HG03378 (cell line): ENCODE results near the gene IFT25.

Experiments
- ATAC-seq: cut with Tn5 transposase; IDR thresholded peaks from one replicate; pipeline ENCODE4 v1.9.1; 2021; ENCODE audit warnings: mild to moderate bottlenecking, moderate library complexity; ENCODE audit not compliant: unreplicated experiment

IFT25 gene

DNA sequence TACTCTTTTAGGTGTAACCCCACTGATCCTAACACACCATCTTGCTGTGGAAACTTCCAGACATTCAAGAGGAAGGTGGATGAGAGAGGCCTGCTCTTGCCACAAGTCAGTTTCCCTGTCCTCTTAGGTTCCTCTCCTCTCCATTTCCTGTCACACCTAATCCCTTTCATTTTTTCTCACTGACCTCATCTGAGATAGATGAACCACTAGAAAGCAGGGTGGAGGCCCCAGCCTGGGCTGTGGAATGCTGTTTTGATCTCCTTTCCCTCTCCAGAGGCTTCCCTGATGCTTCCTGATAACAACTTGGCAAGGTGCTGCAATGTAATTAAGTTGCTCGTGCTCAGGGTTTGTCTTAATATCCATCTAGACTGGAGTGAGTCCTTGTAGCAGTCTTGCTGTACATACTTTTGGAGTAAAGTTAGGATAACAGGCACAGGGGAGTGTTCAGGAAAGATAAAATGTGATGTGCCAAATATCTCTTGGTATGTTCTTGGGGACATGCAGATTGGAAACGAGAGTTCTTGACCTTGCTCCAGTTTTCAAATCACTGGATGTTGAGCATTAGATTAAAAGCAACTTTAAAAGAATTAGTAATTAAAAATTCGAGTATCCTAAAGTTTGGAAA, 11.8 kb upstream of the IFT25 start:
- no peak for ATAC-seq

DNA sequence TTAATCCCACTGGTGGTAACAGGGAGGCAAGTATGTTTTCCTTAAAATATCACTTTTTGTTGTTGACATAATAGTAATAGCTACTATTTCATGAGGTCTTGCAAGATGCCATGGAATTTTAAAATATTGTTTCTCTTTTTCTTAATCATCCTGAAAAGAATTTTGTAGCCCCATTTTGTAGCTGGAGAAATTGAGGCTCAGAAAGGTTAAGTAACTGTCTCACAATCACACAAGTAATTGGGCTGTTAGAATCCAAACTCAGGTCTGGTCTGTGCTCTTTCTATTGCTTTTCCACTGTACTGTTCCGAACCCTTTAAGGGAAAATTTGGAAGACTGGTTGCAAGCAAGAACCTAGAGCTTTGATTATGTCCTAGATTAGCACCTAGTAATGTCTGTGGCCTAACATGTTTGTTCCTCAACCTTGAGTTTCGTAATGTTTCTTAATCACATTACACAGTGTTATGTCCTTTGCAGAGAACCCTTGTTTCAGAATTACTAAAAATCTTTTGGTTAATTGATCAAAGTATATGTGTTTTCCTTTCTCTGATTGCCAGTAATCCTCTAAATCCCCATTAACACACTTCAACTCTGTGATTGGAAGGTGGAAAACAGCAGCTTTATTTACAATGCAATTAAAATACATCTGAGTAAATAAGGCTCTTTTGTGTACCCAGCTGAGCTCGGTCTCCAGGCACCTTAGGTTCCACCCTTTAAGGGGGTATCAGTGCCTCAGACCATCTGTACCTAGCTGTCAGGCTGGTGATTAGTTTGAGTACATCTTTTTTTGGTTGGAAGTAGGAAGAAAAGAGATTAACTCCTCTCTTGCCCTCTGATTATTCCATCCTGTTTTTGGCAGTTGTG, 11.0 kb upstream of the IFT25 start:
- no peak for ATAC-seq

DNA sequence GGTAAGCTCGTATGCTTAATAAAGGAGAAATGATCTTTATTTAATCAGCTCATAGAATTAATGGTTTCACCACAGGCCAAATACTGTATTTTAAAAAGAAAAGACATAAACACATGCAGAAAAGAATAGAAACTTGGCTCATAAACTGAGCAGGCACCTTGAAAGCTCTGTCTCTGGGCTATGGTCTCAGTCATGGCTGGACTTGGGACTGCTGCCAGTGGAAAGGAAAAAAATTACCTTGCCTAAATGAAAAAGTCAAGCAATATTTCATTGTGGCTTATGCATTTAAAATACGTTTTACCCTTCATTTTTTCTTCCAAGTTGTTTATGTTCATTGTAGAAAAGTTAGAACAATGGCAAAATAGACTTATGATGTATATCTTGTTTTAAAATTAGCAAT, 8.6 kb upstream of the IFT25 start:
- no peak for ATAC-seq

DNA sequence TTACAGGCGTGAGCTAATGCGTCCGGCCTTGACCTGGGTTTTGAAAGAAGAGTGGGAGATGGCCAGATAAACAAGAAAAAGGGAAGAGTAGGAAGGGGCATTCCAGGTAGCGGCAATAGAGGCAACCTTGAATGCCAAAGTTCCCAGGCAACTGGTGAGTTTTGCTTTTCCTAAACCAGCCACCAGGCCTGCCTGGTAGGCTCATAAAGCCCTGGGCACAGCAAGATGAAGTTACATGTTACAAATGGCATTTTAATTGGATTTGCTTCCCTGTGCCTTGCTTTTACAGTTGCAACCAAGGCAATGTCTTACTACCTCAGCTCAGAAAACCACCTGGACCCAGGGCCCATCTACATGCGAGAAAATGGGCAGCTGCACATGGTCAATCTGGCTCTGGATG, 6.2 kb upstream of the IFT25 start:
- no peak for ATAC-seq

DNA sequence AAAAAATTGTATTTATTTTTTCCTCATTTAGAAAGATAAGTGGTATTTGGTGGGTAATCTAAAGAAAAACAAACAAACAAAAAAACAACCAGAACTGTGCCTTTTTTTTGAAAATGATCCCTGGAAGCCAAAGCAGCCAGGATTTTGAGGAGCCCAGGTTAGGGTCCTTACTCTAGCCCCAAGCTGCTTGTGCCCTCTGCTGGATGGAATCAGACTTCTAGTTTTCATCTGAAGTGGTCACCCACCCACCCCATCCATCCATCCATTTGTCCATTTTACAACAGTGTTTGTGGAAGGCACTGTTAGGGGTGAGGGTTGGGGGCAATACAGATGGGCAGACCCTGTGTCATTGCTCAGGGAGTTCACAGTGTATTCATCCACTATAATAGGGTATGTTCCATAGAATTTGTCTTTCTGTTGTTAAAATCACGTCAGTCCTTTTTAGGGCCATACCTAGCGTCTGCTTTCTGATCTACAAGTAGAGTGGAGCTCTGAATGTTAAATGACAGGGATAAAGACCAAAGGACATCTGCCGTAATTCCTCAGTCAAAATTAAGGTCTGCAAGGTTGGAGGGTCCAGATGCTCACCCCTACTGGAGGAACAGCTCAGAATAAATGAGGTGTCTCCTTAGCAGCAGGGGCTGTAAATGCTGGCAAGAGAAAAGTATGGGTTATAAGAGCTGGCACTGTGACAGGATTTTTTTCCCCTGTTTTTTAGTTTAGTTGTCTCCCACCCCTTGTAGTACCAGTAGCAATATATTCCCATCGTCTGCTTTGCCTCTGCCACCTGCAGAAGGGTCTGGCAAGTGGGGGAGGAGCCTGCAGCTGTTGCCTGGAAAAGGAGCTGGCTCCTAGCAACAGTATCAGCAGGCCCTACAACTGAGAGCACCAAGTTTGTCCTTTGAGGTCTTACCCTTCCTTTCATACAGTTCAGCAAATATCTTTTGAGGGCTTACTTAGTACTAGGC, 3.8 kb upstream of the IFT25 start:
- ATAC-seq: no peak

DNA sequence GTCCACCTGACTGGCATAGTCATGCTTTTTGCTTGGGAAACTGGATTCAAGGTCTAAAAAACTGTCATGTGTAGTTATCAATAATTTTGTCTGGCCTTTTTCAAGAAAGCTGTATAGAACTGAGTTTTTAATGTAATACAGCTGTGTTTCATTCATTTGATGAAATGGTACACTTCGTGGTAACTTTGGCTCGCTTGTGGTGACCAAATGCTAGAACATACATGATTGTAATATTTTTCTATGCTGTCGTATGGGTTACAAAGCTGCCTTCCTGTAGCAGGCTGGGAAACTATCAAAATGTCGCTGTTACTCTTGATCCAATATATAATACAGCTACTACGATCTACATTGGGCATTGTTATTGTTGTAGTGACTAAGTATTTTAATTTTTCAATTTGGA, 2.8 kb upstream of the IFT25 start:
- no peak for ATAC-seq

DNA sequence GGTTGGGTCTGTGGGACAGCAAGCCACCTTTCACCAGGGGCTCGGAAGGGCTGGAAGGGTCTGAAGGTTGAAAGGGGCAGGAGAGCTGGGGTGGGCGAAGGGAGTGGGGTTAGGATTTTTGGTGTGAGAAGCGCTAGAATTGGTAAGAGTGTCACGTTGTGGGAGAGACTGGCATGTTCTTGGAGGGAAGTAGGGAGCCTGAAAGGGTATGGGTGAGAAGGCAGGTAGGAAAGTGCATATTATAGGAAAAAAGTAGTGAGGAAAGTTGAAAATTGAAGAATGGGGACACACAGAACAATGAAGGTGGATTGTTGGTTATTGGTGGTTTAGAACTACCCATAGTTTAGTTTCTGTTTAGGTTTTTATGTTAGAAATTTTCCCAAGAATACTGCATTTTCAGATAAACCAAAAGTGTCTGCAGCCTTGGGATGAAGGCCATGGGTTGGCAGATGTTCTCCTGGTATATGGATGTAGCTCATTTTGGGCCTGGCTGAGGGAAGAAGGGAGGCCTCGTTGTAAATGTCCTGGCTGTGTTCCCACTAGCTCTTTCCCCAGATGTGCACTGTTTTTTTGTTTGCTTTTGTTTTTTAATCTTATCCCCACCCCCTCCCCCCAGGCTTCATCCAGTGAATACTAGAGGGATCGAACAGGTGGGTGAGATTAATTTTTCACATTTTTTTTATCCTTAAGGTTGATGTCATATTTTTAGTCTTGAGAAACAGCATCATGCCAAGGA, 1.8 kb upstream of the IFT25 start:
- ATAC-seq: no peak

DNA sequence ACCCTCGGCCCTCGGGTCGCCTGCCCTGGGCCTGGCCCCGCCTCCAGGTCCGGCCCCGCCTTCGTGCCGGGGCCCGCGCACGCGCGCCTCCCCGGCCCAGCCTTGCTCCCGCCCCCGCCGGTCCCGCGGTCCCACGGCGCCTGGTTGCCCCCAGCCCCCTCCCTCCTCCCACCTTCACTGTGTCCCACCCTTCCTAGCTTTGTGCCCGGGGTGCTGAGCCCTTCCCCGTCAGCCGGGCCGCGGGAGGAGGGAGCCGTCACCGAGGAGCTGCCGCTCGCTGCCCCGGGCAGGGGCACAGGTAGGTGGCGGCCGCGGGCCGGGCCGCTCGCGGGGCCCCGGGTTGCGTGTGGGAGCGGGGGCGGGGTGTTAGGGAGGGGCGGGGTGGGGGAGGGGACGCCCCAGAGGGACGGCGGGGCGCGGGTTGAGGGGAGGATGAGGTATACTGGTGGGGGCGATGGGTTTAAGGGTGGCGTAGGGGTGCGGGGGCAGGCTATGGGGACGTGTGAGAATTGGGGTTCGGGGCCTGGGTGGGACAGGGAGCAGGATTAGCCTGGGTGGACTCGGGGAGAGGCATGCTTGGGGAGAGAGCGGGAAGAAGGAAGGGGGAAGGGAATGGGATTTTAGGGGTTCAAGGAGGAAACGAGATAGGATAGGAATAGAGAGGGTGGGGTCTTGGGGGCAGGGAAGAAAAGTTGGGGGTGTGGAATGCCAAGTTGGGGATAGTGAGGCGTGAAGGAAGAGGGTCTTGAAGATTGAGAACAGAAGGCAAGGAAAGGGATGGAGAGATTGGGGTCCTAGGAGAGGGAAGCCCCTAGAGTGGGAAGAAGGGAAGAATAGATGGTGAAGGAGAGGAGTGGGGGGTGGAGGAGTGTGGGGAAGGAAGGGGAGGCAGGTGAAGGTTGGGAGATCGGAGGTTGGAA, 1.0 kb upstream of the IFT25 start, which contains the start of gene LRRC42:
Gene LRRC42 (plus strand): TSS at position 99 of the 920 bp plus-strand sequence. CDS start 5,650 bp downstream, outside the sequence.
- ATAC-seq: no peak

DNA sequence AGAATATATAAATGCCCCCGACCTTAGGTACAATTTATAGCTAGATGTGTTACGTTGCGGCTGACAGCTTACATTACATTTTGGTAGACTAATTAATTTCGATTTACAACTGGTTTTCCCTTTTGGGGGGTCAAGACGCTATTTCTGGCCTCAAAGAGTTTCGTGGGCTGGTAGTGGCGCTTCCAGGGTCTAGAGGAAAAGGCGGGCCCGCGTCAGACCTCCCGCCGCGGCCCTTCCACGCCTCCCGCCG, 391 bp downstream of the IFT25 start:
- no peak for ATAC-seq

DNA sequence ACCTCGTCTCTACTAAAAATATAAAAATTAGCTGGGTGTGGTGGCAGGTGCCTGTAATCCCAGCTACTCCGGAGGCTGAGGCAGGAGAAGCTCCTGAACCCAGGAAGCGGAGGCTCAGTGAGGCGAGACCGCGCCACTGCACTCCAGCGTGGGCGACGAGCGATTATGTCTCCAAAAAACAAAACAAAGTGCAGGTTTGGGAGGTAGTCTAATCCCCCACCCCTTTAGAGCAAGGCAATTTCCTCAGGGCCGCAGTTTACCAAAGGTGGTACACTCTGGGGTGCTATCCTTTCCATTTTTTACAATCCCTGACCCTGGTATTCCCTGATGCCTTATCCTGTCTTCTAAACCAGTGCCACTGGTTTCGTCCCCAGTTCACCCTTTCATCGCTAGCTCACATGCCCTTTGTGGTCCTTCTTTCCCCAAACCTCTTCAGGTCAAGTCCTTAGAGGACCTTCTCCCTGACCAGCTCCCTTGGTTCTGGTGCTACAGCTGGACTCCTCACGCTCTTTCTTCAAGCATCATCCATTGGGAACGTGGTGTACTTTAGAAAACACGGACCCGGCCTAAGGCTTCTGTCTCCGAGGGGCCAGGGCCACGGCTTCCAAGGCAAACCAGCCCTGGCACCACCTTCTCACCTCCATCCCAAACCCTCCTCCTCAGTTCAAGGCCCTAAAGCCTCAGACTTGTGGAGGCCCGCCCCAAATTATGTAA, 873 bp downstream of the IFT25 start:
- no peak for ATAC-seq

DNA sequence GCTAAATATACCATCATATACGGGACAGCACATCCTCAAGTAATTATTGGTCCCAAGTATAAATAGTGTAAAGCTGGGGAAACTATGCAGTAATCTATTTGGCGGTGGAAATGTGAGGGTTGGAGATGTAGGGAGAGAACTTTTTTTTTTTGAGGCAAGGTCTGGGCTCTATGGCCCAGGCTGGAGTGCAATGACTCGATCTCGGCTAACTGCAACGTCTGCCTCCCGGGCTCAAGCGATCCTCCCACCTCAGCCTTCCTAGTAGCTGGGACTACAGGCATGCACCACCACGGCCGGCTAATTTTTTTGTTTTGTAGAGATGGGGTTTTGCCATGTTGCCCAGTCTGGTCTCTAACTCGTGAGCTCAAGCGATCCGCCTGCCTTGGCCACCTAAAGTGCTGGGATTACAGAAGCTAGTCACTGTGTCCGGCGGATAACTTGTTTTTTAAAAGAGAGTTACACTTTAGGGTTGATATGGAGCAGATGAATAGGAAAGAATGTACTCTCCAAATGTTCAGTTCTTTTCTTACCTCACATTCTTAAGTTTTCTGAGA, 1.9 kb downstream of the IFT25 start:
- ATAC-seq: no peak

DNA sequence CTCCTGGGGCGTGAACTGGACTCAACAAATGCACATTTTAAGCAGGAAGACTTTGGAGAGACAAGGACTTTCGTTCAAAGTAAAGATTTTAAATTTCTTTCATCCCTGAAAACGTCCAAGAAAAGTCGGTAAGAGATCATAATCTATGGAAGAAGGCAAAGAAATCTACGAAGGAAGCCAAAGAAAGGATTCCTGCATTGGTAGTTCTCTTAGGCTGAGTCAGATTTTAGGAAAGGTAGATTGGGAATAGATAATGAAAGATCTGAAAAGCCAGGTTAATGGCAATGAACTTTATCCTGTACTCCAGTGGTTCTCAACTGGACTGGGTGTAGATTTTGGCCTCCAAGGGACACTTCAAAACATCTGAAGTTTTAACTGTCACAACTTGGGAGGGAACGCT, 2.4 kb downstream of the IFT25 start:
- ATAC-seq: no peak

DNA sequence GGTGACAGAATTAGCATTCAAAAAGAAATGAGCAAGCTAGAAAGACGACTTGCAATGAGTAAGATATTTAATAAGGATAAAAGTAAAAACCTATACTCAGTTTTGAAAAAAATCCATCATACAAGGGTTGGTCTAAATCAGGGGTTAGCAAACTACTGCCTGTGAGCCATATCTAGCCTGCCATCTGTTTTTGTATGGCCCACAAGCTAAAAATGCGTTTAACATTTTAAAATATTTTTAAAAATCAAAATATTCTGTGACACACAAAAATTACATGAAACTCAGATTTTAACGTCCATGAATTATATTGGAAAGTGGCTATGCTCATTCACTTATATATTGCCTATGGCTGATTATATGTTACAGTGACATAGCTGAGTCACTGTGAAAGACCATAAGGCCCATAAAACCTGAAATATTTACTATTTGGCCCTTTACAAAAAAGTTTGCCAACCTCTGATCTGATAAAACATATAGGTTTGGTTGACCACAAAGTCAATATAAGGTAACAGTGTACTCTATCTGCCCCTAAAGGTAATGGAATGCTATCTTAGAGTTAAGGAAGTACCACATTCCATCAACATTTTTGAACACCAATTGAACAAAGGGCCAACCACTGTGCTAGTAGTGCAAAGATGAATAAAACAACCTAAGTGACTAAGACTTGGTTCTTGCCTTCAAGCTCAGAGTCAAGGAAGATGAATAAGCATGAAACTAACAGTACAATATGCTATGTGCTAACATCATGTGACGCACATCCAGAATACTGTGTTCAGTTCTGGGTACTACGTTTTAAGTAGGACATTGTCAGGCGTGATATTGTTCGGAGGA, 3.2 kb downstream of the IFT25 start:
- ATAC-seq: no peak

DNA sequence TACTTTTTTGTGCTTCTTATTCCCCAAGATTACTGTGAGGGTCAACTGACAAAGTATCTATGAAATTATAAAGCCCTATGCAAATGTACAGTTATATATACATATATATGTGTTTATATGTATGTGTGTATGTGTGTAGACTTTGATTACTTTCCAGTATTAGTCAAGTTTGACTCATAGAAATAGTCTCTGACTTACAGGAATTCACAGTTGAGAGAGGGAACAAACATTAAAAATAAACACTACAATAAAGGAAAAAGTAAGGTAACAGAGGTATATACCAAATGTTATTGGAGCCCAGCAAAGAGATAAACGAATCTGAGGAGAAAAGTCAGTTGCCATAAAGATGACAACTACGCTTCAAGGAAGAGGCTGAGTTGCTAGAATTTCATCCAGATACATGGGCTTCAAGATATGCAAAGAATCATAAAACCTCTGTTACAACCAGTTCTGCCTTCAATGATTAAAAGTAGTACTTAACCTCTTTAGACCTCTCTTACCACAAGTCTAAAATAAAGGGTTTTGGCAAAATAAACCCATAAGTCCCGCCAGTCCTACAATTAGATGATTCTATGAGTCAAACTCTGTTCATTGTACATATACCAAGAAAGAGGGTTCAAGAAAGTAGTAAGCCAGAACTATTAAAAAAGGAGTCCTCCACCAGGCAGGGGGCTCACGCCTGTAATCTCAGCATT, 7.2 kb downstream of the IFT25 start:
- ATAC-seq: no peak

DNA sequence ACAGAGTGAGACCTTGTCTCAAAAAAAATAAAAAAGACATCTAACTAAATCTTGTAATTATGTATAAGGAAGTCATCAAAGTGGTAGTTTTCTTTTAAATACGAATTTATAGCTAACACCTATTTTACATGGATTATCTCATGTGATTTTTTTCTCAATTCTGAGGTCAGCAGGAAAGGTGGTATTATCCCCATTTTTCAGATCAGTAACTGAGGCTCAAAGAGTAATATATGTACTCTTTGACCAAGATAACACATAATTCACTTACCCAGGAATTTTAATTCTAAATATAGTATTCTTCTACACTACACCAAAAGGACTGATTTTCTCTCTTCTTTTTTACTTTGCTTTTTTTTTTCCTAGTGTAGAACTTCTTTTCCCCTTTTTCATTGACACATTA, 9.1 kb downstream of the IFT25 start:
- no peak for ATAC-seq

DNA sequence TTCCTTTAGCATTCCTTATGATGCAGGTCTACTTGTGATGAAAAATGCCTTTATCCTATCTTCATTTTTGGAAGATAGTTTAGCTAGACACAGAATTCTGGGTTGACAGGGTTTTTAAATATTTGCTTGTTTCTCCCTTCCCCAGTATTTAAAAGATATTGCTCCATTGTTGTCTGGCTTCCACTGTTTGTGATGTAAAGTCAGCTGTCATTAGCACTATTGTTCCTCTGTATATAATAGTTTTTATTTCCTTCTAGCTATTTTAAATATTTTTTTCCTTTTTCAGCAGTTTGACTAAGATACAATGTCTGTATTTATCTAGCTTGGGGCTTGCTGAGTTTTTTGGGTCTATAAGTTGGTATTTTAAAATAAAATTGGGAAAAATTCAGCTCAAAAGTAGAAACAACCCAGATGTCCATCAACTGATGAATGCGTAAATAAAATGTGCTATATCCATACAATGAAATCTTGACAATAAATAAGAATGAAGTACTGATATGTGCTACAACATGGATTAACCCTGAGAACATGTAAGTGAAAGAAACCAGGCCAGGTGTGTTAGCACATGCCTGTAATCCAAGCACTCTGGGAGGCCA, 11.2 kb downstream of the IFT25 start:
- no peak for ATAC-seq

DNA sequence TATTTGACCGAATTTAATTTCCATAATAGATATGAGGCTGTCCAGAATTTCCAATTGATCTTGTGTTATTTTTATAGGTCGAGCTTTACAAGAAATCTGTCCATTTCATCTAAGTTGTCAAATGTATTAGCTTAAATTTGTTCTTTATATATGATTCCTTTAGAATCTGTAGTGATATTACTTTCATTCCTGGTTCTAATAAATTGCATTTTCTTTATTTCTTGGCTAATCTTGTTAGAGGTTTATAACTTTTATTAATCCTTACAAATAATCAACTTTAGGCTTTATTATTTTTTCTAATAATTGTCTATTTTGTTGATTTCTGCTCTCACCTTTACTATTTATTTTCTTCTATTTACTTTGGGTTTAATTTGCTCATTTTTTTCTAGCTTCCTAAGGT, 14.0 kb downstream of the IFT25 start:
- ATAC-seq: no peak
